Endothelial cell of umbilical vein (primary cell): Measurements from ENCODE around the gene CLDN7.

ENCODE experiments used
- CTCF ChIP-seq, 2 donors: IDR thresholded peaks; 1 replicate in 1 of 2; 2 replicates in 1 of 2; pipeline ENCODE4 v1.5.1; 2011; ENCODE audit warnings: low read length in 2 of 2, mild to moderate bottlenecking in 2 of 2, moderate library complexity in 2 of 2, control low read depth in 1 of 2, inconsistent platforms in 1 of 2, low read depth in 1 of 2; ENCODE audit not compliant: insufficient read depth in 1 of 2; ENCODE audit errors: extremely low read depth in 1 of 2
- EZH2 ChIP-seq: IDR thresholded peaks from 2 replicates; pipeline ENCODE4 v1.6.1; 2012; ENCODE audit warnings: borderline replicate concordance, low read depth, mild to moderate bottlenecking, moderate library complexity, low read length, inconsistent platforms; ENCODE audit not compliant: severe bottlenecking
- GATA2 ChIP-seq: IDR thresholded peaks from 2 replicates; pipeline ENCODE4 v1.7.0; 2011; ENCODE audit warnings: low read depth, mild to moderate bottlenecking, moderate library complexity, mixed read lengths, low read length; ENCODE audit not compliant: insufficient read length, insufficient read depth
- POLR2A ChIP-seq: IDR thresholded peaks from 2 replicates; pipeline ENCODE4 v1.6.1; 2012; ENCODE audit warnings: low read depth, mild to moderate bottlenecking, control low read depth, low read length

GRCh38 chr17:7284911-7285310, 22.6 kb upstream of the CLDN7 start:
- TF ChIP-seq CTCF (IDR thresholded peaks at IDR 0.05; ENCODE audit: extremely low read depth in 1 of 2, insufficient read depth in 1 of 2, low read depth in 1 of 2, low read length in 2 of 2) (no peak), POLR2A (no peak), GATA2 (no peak), EZH2 (no peak)
